GM12873 (cell line): Measurements from ENCODE around the gene AK4.

Experiments used
- TF ChIP-seq, protein P1 (sequence below): IDR thresholded peaks from 2 replicates; pipeline ENCODE4 v1.5.1; 2012; ENCODE audit warnings: low read depth, mild to moderate bottlenecking, moderate library complexity, low read length, control low read depth; ENCODE audit not compliant: insufficient read depth; ENCODE audit errors: missing control alignments

Gene AK4

DNA sequence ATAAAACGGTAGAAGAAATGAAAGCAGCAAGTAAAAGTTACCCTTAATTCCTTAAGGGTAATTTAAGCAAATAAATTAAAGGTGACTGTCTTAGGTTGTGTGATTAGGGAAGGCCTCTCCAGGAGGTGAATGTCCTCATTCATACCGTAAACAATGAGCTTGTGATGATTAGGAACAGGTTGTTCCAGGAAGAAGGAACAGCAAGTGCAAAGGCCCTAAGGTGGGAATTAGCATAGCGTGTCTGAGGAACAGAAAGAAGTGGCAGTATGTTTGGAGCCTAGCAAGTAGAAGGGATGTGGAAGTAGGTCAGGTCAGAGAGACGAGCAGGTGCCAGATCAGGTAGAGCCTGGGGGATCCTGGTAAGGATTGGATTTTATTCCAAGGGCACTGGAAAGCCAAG lies 5.6 kb downstream of the AK4 start:
- TF ChIP-seq, protein P1, sequence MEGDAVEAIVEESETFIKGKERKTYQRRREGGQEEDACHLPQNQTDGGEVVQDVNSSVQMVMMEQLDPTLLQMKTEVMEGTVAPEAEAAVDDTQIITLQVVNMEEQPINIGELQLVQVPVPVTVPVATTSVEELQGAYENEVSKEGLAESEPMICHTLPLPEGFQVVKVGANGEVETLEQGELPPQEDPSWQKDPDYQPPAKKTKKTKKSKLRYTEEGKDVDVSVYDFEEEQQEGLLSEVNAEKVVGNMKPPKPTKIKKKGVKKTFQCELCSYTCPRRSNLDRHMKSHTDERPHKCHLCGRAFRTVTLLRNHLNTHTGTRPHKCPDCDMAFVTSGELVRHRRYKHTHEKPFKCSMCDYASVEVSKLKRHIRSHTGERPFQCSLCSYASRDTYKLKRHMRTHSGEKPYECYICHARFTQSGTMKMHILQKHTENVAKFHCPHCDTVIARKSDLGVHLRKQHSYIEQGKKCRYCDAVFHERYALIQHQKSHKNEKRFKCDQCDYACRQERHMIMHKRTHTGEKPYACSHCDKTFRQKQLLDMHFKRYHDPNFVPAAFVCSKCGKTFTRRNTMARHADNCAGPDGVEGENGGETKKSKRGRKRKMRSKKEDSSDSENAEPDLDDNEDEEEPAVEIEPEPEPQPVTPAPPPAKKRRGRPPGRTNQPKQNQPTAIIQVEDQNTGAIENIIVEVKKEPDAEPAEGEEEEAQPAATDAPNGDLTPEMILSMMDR = no peak

DNA sequence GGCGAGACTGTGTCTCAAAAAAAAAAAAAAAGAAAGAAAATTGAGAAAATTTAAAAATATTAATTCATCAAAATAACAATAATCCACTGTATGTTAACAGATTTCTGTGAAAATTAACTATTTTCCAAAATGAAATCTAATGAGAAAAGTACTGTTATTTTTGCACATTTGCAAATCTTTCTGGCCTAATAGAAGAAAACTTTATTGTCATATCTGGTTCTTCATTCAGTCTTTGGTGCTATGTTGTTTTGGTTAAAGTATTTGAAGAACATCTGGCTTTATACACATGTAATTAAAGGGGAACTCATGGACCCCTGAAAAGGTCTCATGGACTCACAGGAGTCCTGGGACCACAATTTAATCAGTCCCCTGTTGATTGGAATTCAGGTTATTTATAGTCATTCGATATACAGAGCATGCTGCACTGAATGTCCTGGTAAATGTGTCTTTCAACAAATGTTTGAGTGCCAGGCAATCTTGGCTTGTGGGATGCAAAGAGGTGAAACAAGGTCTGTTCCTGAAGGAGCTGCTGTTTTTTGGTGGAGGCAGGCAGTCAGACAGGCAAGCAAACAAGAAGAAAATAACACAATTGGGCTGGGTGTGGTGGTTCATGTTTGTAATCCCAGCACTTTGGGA lies 9.0 kb downstream of the AK4 start:
- TF ChIP-seq, protein P1 = no peak

DNA sequence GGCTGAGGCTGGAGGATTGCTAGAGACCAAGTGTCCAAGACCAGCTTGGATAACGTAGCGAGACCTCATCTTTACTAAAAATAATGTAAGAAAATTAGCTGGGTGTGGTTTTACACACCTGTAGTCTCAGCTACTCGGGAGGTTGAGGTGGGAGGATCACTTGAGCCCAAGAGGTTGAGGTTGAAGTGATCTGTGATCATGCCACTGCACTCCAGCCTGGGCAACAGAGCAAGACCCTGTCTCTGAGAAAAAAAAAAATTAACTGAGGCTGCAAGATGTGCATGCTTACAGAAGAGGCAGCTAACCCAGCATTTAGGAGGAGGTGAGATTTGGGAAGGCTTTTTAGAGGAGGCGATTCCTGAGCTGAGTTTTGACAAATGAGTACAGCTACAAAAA lies 9.5 kb downstream of the AK4 start:
- TF ChIP-seq, protein P1 = no peak

DNA sequence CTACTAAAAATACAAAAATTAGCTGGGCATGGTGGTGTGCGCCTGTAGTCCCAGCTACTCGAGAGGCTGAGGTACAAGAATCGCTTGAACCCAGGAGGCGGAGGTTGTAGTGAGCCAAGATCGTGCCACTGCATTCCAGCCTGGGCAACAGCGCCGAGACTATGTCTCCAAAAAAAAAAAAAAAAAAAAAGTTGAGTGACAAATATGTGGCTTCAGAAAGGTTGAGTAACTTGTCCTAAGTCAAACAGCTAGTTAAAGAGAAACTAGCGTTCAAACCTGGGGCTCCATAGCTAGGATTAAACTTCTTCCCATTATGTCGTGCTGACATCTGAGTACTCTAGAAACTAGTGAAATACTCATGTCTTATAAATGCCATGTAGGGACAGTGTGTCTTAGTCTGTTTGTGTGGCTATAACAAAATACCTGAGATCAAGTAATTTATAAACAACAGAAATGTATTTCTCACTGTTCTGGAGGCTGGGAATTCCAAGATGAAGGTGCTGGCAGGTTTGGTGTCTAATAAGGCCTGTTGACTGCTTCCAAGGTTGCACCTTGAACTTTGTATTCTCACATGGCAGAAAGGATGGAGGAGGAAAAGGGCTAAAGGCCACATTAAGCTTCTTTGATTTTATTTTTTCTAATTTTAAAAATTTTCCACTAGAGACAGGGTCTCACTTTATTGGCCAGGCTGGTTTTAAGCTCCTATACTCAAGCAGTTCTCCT lies 12.0 kb downstream of the AK4 start:
- TF ChIP-seq, protein P1 = no peak

DNA sequence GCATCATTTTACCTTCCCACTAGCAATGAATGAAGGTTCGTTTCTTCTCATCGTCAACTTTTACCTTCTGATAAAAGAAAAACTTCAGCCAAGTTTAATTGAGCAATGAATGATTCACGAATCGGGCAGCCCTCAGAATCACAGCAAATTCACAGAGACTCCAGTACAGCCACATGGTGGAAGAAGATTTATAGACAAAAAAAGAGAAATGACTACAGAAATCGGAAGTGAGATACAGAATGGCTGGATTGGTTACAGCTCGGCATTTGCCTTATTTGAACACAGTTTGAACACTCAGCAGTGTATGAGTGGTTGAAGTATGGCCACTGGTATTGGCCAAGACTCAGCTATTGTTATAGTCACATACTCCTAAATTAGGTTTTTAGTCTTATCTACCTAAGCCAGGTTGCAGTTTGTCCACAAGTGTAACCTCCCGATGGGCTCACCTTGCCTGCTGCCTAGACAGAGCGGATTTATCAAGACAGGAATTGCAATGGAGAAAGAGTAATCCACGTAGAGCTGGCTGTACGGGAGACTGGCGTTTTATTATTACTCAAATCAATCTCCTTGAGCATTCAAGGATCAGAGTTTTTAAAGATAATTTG lies 15.3 kb downstream of the AK4 start:
- TF ChIP-seq, protein P1 = no peak

DNA sequence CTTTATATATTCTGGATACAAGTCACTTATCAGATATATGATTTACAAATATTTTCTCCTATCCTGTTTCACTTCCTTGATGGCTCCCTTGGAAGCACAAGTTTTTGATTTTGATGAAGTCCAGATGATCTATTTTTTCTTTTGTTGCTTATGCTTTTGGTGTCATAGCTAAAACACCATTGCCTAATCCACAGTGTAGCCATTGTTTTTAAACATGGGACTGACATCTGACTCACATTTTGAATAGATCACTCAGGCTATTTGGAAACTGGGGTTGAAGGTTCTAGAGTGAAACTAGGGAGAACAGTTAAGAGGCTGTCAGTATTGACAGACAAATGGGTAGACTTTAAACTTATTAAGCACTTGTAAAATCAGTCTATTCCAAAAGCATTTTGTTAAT lies 16.6 kb downstream of the AK4 start:
- TF ChIP-seq, protein P1 = no peak

DNA sequence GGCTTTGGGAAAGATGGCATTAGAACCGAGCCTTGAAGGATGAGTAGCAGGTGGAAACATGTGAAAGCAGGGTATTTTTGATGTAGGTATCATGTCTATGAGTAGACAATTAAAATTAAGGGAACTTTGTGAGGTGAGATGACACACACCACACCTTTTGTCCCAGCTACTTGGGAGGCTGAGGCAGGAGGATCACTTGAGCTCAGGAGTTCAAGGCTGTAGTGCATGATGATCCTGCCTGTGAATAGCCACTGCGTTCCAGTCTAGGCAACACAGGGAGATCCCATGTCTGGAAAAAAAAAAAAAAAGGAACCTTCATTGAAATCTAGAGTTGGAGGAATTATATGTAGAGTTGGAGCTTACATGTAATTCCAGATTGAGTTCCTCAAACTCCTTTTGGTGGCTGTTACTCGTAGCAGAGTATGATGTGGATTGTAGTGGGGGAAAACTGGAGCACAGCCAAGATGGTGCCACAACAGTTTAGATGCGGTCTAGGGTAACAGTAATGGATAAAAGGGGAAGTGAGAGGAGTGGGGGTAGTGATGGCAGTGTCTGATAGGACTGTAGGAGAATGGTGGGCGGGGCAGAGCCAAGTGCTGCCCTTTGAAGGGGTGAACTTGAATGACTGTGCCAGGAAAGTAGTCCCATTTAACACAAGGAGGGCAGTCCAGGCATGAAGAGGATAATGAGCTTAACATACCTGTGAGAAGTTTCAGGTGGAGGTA lies 17.4 kb downstream of the AK4 start:
- TF ChIP-seq, protein P1 = no peak
